PC-3 (cell line): ENCODE data around the gene MTPN.

Experiments
- EZH2phosphoT487 ChIP-seq: fragments of 300-600 bp; sonication (generic); IDR thresholded peaks from 2 replicates; pipeline ENCODE4 v1.6.1; 2018; ENCODE audit warnings: mild to moderate bottlenecking, antibody characterized with exemption, low read length, borderline replicate concordance
- TF ChIP-seq, protein P1 (sequence below): fragments of 300-600 bp; sonication (generic); conservative IDR thresholded peaks from 2 replicates; pipeline ENCODE4 v1.5.1; 2017; ENCODE audit warnings: antibody characterized with exemption, low read depth, mild to moderate bottlenecking, low read length

DNA sequence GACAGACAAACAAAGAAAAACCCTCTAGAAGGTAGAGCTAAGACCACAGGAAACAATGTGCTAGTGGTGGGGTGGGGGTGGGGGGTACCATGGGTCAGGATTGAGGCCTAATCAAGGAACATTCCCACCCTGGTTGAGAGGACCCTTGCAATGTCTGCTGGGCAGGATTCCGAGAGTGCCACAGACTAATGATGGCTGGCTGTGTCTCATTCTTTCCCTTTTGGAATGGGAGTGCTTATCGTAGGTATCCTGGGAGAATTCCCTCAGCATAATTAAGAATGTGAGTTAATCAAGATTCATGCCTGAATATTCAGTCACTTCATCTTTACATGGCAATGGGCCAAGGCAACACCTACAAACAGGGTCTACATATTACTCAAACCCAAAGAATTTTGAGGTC lies 14.7 kb upstream of the MTPN start:
- TF ChIP-seq, protein P1, sequence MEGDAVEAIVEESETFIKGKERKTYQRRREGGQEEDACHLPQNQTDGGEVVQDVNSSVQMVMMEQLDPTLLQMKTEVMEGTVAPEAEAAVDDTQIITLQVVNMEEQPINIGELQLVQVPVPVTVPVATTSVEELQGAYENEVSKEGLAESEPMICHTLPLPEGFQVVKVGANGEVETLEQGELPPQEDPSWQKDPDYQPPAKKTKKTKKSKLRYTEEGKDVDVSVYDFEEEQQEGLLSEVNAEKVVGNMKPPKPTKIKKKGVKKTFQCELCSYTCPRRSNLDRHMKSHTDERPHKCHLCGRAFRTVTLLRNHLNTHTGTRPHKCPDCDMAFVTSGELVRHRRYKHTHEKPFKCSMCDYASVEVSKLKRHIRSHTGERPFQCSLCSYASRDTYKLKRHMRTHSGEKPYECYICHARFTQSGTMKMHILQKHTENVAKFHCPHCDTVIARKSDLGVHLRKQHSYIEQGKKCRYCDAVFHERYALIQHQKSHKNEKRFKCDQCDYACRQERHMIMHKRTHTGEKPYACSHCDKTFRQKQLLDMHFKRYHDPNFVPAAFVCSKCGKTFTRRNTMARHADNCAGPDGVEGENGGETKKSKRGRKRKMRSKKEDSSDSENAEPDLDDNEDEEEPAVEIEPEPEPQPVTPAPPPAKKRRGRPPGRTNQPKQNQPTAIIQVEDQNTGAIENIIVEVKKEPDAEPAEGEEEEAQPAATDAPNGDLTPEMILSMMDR: no peak
- TF ChIP-seq EZH2phosphoT487: no peak
